Measurements from ENCODE around the gene CKM.

- TF ChIP-seq EZH2 (IDR thresholded peaks at IDR 0.05; ENCODE audit: borderline replicate concordance, low read depth, low read length, severe bottlenecking) (no peak), POLR2A (IDR thresholded peaks at IDR 0.05; ENCODE audit: low read depth, low read length) (no peak)
Measured at GRCh38 chr19:45350477-45351058, 27.9 kb upstream of the CKM start.
